Naive thymus-derived CD4-positive, alpha-beta T cell (primary cell): ENCODE results near the gene HSPBP1. TPM values are rescaled to one million over a fixed set of nuclear protein-coding genes. Genes with fewer than 3 reads are reported as not detected.

Source experiments
- ATAC-seq: fragments of 150-1000 bp; cut with Tn5 transposase; 2 replicates; pipeline ENCODE4 v1.10.0; 2021; ENCODE audit warnings: mild to moderate bottlenecking, moderate library complexity
- CTCF ChIA-PET: fragments of 350-600 bp; sonication (Branson Sonifier 250); formaldehyde crosslinking; loops from one replicate; lab custom pipeline; 2021; ENCODE audit warnings: antibody characterized with exemption; lab: Charles Lee
- POLR2A ChIA-PET: fragments of 350-600 bp; sonication (Branson Sonifier 250); formaldehyde crosslinking; loops from one replicate; lab custom pipeline; 2021; ENCODE audit warnings: antibody characterized with exemption, inconsistent platforms; lab: Charles Lee
- DNase-seq, 9 donors: peaks; one replicate each; pipeline versions ENCODE4 v3.0.0 to v3.0.0-alpha.2; 2020 to 2022; ENCODE audit warnings: mixed read lengths in 1 of 9
- H3K27ac ChIP-seq: one replicate; pipeline ENCODE4 v1.7.0; 2013; ENCODE audit warnings: mild to moderate bottlenecking, low read depth, low read length, moderate library complexity
- H3K27me3 ChIP-seq, 2 donors: one replicate each; pipeline ENCODE4 v1.7.0; 2013; ENCODE audit warnings: low read length in 2 of 2, mild to moderate bottlenecking in 2 of 2, moderate library complexity in 2 of 2; ENCODE audit not compliant: control insufficient read depth in 2 of 2, insufficient read depth in 2 of 2
- H3K36me3 ChIP-seq, 3 experiments: 1 replicate in 2 of 3; 2 replicates in 1 of 3; pipeline ENCODE4 v1.7.0; 2013; ENCODE audit warnings: low read length in 3 of 3, mild to moderate bottlenecking in 3 of 3, moderate library complexity in 1 of 3; ENCODE audit not compliant: insufficient read depth in 3 of 3, control insufficient read depth in 2 of 3
- H3K4me1 ChIP-seq, 2 donors: one replicate each; pipeline ENCODE4 v1.7.0; 2013; ENCODE audit warnings: low read length in 2 of 2, mild to moderate bottlenecking in 2 of 2, moderate library complexity in 1 of 2; ENCODE audit not compliant: control insufficient read depth in 2 of 2, insufficient read depth in 2 of 2
- H3K4me3 ChIP-seq: 2 replicates; pipeline ENCODE4 v1.7.0; 2013; ENCODE audit warnings: mild to moderate bottlenecking, low read length
- H3K9me3 ChIP-seq, 3 experiments: 1 replicate in 2 of 3; 2 replicates in 1 of 3; pipeline ENCODE4 v1.7.0; 2013; ENCODE audit warnings: low read length in 3 of 3; ENCODE audit not compliant: control insufficient read depth in 2 of 3
- H3K27ac Mint-ChIP-seq, 9 donors: one replicate each; pipeline ENCODE4 v1.8.0; 2020 to 2022; ENCODE audit warnings: mixed read lengths in 9 of 9, mild to moderate bottlenecking in 8 of 9, moderate library complexity in 5 of 9, inconsistent platforms in 2 of 9
- H3K27me3 Mint-ChIP-seq, 5 donors: one replicate each; pipeline ENCODE4 v1.8.0; 2021 to 2022; ENCODE audit warnings: mixed read lengths in 5 of 5, mild to moderate bottlenecking in 1 of 5
- H3K36me3 Mint-ChIP-seq, 5 donors: one replicate each; pipeline ENCODE4 v1.8.0; 2020 to 2022; ENCODE audit warnings: mixed read lengths in 5 of 5, mild to moderate bottlenecking in 3 of 5, inconsistent platforms in 1 of 5
- H3K4me1 Mint-ChIP-seq, 7 donors: one replicate each; pipeline ENCODE4 v1.8.0; 2020 to 2022; ENCODE audit warnings: mixed read lengths in 7 of 7, mild to moderate bottlenecking in 3 of 7, inconsistent platforms in 1 of 7
- H3K4me3 Mint-ChIP-seq, 10 donors: one replicate each; pipeline ENCODE4 v1.8.0; 2020 to 2022; ENCODE audit warnings: mild to moderate bottlenecking in 10 of 10, mixed read lengths in 10 of 10, moderate library complexity in 6 of 10, inconsistent platforms in 2 of 10
- H3K9me3 Mint-ChIP-seq, 11 donors: one replicate each; pipeline ENCODE4 v1.8.0; 2020 to 2022; ENCODE audit warnings: mixed read lengths in 11 of 11, mild to moderate bottlenecking in 4 of 11, inconsistent platforms in 1 of 11, moderate library complexity in 1 of 11
- intact Hi-C, 2 donors: fragments of 100-400 bp; cut with micrococcal nuclease; formaldehyde crosslinking; loops; one replicate each; pipeline ENCODE4 v1.15.1; 2023
- microRNA-seq: library from miRNA; unstranded; fragments of <30 nt; microRNA quantifications from one replicate; pipeline ENCODE4 v1.2.0, GENCODE V29; 2022; ENCODE audit warnings: borderline microRNAs expressed
- polyA plus RNA-seq, 2 donors: library from polyadenylated mRNA; unstranded; fragments of 300-500 nt; fragmentation: Illumina TruSeq; gene quantifications; one replicate each; pipeline ENCODE4 v1.2.3, GENCODE V29; 2021
- total RNA-seq, 6 experiments: library from RNA in 5 of 6; stranded (reverse) in 5 of 6; gene quantifications; 1 replicate in 5 of 6; 2 replicates in 1 of 6; pipeline ENCODE4 v1.2.3 and lab custom pipeline; 2021 to 2026

The HSPBP1 gene
- total and polyA plus RNA-seq, 7 experiments from 2014 or later, result 15.0 to 44.7 (median 19.2) TPM

DNA sequence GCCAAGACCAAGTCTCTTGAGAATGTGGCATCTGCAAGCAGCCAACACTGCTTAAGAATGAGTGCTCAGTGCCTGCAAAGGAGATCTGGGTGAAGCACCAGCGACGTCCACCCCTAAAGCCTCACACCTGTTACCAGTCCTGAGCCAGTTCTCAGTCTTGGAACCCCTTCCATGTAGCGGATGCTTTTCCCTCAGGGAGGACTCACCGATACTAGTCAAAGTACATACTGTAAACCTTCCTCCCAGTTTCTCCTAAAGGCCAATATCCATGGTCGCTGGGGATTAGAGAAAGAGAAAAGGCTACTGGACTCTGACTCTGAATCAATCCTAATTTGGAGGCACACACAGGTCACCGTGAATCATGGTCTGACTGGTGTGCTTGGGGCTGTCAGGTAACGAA lies 66.4 kb downstream of the HSPBP1 start:
- Histone ChIP-seq H3K36me3 (no peaks in the 10 kb centered on the region), H3K4me3 (no peak overlapping the region), H3K4me1 (peaks cover 0 to 10% of the 10 kb centered on the region in 2 donors), H3K9me3 (peaks cover 0 to 8% (median 0%) of the 10 kb centered on the region in 3 experiments), H3K27me3 (no peaks in the 10 kb centered on the region), H3K27ac (no peak overlapping the region)
- no peak overlapping the region for H3K4me3 Mint-ChIP-seq
- H3K9me3 Mint-ChIP-seq, result peaks cover 6 to 37% (median 13%) of the 10 kb centered on the region in 11 donors
- CTCF ChIA-PET, result no interaction called here
- peaks cover 11 to 18% (median 12%) of the 10 kb centered on the region in 7 donors for H3K4me1 Mint-ChIP-seq
- ATAC-seq, result no peak
- H3K36me3 Mint-ChIP-seq, result peaks cover 0 to 8% (median 0%) of the 10 kb centered on the region in 5 donors
- no peak overlapping the region for H3K27ac Mint-ChIP-seq
- no peak for DNase-seq
- intact Hi-C loops, result no loop called here
- peaks cover 8 to 41% (median 37%) of the 10 kb centered on the region in 5 donors for H3K27me3 Mint-ChIP-seq
- POLR2A ChIA-PET, result no interaction called here

DNA sequence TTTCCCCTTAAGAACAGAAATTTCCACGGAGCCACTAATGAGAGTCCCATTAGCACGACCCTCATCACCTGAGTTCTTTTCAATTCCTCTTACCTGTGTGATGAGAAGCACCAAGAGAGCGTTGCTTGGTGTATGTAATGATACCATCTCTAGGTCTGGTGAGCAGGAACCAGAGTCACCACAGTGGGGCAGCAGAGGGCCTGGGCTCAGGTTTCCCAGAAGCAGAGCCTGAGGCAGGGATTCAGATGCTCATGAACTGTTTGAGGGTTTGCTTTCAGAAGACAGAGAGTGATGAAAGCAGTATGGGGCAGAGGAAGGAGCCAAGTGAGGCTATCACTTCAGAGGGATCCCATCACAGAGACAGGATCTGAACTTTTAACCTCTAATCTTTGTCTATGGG lies 67.5 kb downstream of the HSPBP1 start:
- Histone ChIP-seq H3K4me1 (peaks cover 0 to 10% of the 10 kb centered on the region in 2 donors), H3K4me3 (no peak overlapping the region), H3K9me3 (peaks cover 0 to 8% (median 0%) of the 10 kb centered on the region in 3 experiments), H3K27me3 (no peaks in the 10 kb centered on the region), H3K36me3 (no peaks in the 10 kb centered on the region), H3K27ac (no peak overlapping the region)
- Mint-ChIP-seq H3K36me3 (peaks cover 0 to 8% (median 0%) of the 10 kb centered on the region in 5 donors), H3K27me3 (peaks cover 8 to 41% (median 37%) of the 10 kb centered on the region in 5 donors), H3K4me3 (no peak overlapping the region), H3K9me3 (peaks cover 6 to 37% (median 13%) of the 10 kb centered on the region in 11 donors), H3K4me1 (peaks cover 11 to 18% (median 12%) of the 10 kb centered on the region in 7 donors), H3K27ac (no peak overlapping the region)
- ChIA-PET POLR2A (no interaction called here), CTCF (interaction anchor here (0.6 kb wide), 1 partner anchor 219 kb away, joined by 5 read pairs; no protein-coding TSS in a partner anchor)
- intact Hi-C loops, result loop anchor here in 1 of 2 donors (1.0 kb wide), 1 partner anchor 206 kb away; no protein-coding TSS in a partner anchor
- ATAC-seq (peak; percentile 40), DNase-seq (peak in 3 of 9 donors; percentile 10 to 34 (median 18))

Small RNAs within 50 kb of the gene (microRNA-seq; reads per million reads assigned to microRNA genes)
- gene MIR6802 (3.1 reads per million), gene MIR6803 (10.9 reads per million, percentile 22 among the genes with 10 or more reads in this experiment), gene MIR6804 (1.6 reads per million)

Other genes starting within 250 kb of the HSPBP1 start
- 1 to 10 TPM in 1 of 5 experiments, under 1 TPM in 4; 0.27 to 1.2 (median 0.51) TPM for gene GP6, start 241.8 kb downstream of the HSPBP1 start, total RNA-seq
- under 1 TPM; 0.14 to 0.33 TPM for gene GP6, start 241.8 kb downstream of the HSPBP1 start, polyA plus RNA-seq
- 10 to 100 TPM; 14.5 to 24.8 (median 19.0) TPM for gene RDH13, start 217.0 kb downstream of the HSPBP1 start, total RNA-seq
- 10 to 100 TPM in 1 of 2 donors, 1 to 10 TPM in 1; 9.4 to 24.8 TPM for gene RDH13, start 217.0 kb downstream of the HSPBP1 start, polyA plus RNA-seq
- gene EPS8L1, start 204.2 kb downstream of the HSPBP1 start, total RNA-seq, result 1 to 10 TPM in 4 of 5 experiments, under 1 TPM in 1; 0.76 to 6.8 (median 2.0) TPM
- gene EPS8L1, start 204.2 kb downstream of the HSPBP1 start, polyA plus RNA-seq, result under 1 TPM in 1 of 2 donors, not detected in 1; 0.09 TPM
- 100 to 1,000 TPM; 107 to 180 (median 144) TPM for gene PPP1R12C, start 162.5 kb downstream of the HSPBP1 start, total RNA-seq
- gene PPP1R12C, start 162.5 kb downstream of the HSPBP1 start, polyA plus RNA-seq, result 1 to 10 TPM; 3.8 to 6.6 TPM
- 1 to 10 TPM in 2 of 5 experiments, under 1 TPM in 1, not detected in 2; 0.63 to 5.6 (median 1.4) TPM for gene TNNT1, start 130.9 kb downstream of the HSPBP1 start, total RNA-seq
- gene TNNT1, start 130.9 kb downstream of the HSPBP1 start, polyA plus RNA-seq, result not detected
- gene TNNI3, start 122.4 kb downstream of the HSPBP1 start, total RNA-seq, result not detected
- gene TNNI3, start 122.4 kb downstream of the HSPBP1 start, polyA plus RNA-seq, result not detected
- gene DNAAF3, start 113.5 kb downstream of the HSPBP1 start, total RNA-seq, result not detected
- gene DNAAF3, start 113.5 kb downstream of the HSPBP1 start, polyA plus RNA-seq, result not detected
- 1 to 10 TPM in 2 of 5 experiments, not detected in 3; 1.7 to 2.6 TPM for gene SYT5, start 99.8 kb downstream of the HSPBP1 start, total RNA-seq
- gene SYT5, start 99.8 kb downstream of the HSPBP1 start, polyA plus RNA-seq, result not detected
- gene PTPRH, start 70.6 kb downstream of the HSPBP1 start, total RNA-seq, result under 1 TPM in 1 of 5 experiments, not detected in 4; 0.56 TPM
- not detected for gene PTPRH, start 70.6 kb downstream of the HSPBP1 start, polyA plus RNA-seq
- 10 to 100 TPM; 10.4 to 24.1 (median 10.7) TPM for gene TMEM86B, start 51.3 kb downstream of the HSPBP1 start, total RNA-seq
- 1 to 10 TPM; 1.2 to 3.3 TPM for gene TMEM86B, start 51.3 kb downstream of the HSPBP1 start, polyA plus RNA-seq
- 100 to 1,000 TPM; 151 to 223 (median 168) TPM for gene PPP6R1, start 21.1 kb downstream of the HSPBP1 start, total RNA-seq
- 100 to 1,000 TPM in 1 of 2 donors, 10 to 100 TPM in 1; 39.3 to 103 TPM for gene PPP6R1, start 21.1 kb downstream of the HSPBP1 start, polyA plus RNA-seq
- 1 to 10 TPM in 3 of 5 experiments, under 1 TPM in 2; 0.41 to 6.3 (median 3.4) TPM for gene BRSK1, start 3.9 kb upstream of the HSPBP1 start, total RNA-seq
- not detected for gene BRSK1, start 3.9 kb upstream of the HSPBP1 start, polyA plus RNA-seq
- gene TMEM150B, start 45.2 kb upstream of the HSPBP1 start, total RNA-seq, result 10 to 100 TPM in 1 of 5 experiments, under 1 TPM in 3, not detected in 1; 0.44 to 10.3 (median 0.71) TPM
- gene TMEM150B, start 45.2 kb upstream of the HSPBP1 start, polyA plus RNA-seq, result not detected
- 10 to 100 TPM; 21.8 to 63.3 (median 27.2) TPM for gene KMT5C, start 59.8 kb upstream of the HSPBP1 start, total RNA-seq
- gene KMT5C, start 59.8 kb upstream of the HSPBP1 start, polyA plus RNA-seq, result 1 to 10 TPM in 1 of 2 donors, under 1 TPM in 1; 0.84 to 2.9 TPM
- under 1 TPM in 2 of 5 experiments, not detected in 3; 0.37 to 0.49 TPM for gene COX6B2, start 74.6 kb upstream of the HSPBP1 start, total RNA-seq
- not detected for gene COX6B2, start 74.6 kb upstream of the HSPBP1 start, polyA plus RNA-seq
- not detected for gene GARIN5B, start 83.2 kb upstream of the HSPBP1 start, total RNA-seq
- not detected for gene GARIN5B, start 83.2 kb upstream of the HSPBP1 start, polyA plus RNA-seq
- under 1 TPM in 2 of 5 experiments, not detected in 3; 0.58 to 0.69 TPM for gene IL11, start 90.4 kb upstream of the HSPBP1 start, total RNA-seq
- not detected for gene IL11, start 90.4 kb upstream of the HSPBP1 start, polyA plus RNA-seq
- gene TMEM190, start 96.7 kb upstream of the HSPBP1 start, total RNA-seq, result not detected
- gene TMEM190, start 96.7 kb upstream of the HSPBP1 start, polyA plus RNA-seq, result not detected
- gene TMEM238, start 104.2 kb upstream of the HSPBP1 start, total RNA-seq, result 10 to 100 TPM in 3 of 5 experiments, 1 to 10 TPM in 2; 9.3 to 15.7 (median 13.6) TPM
- under 1 TPM; 0.33 to 0.71 TPM for gene TMEM238, start 104.2 kb upstream of the HSPBP1 start, polyA plus RNA-seq
- 1,000 to 10,000 TPM; 2,549 to 3,799 (median 3,242) TPM for gene RPL28, start 105.8 kb upstream of the HSPBP1 start, total RNA-seq
- gene RPL28, start 105.8 kb upstream of the HSPBP1 start, polyA plus RNA-seq, result 1,000 to 10,000 TPM in 1 of 2 donors, 100 to 1,000 TPM in 1; 740 to 1,050 TPM
- 100 to 1,000 TPM in 1 of 5 experiments, 10 to 100 TPM in 4; 15.3 to 141 (median 44.1) TPM for gene UBE2S, start 127.7 kb upstream of the HSPBP1 start, total RNA-seq
- gene UBE2S, start 127.7 kb upstream of the HSPBP1 start, polyA plus RNA-seq, result 10 to 100 TPM; 15.8 to 20.4 TPM
- gene SHISA7, start 163.2 kb upstream of the HSPBP1 start, total RNA-seq, result not detected
- not detected for gene SHISA7, start 163.2 kb upstream of the HSPBP1 start, polyA plus RNA-seq
- gene ISOC2, start 181.5 kb upstream of the HSPBP1 start, total RNA-seq, result 10 to 100 TPM in 3 of 5 experiments, 1 to 10 TPM in 2; 5.1 to 20.1 (median 11.3) TPM
- 10 to 100 TPM; 25.9 to 31.2 TPM for gene ISOC2, start 181.5 kb upstream of the HSPBP1 start, polyA plus RNA-seq
- gene C19orf85, start 184.6 kb upstream of the HSPBP1 start, total RNA-seq, result not detected
- gene C19orf85, start 184.6 kb upstream of the HSPBP1 start, polyA plus RNA-seq, result not detected
- gene ZNF628, start 196.5 kb upstream of the HSPBP1 start, total RNA-seq, result 10 to 100 TPM in 2 of 5 experiments, 1 to 10 TPM in 3; 6.6 to 27.2 (median 9.0) TPM
- 1 to 10 TPM in 1 of 2 donors, under 1 TPM in 1; 0.07 to 1.6 TPM for gene ZNF628, start 196.5 kb upstream of the HSPBP1 start, polyA plus RNA-seq
- gene NAT14, start 205.1 kb upstream of the HSPBP1 start, total RNA-seq, result 10 to 100 TPM in 1 of 5 experiments, 1 to 10 TPM in 4; 2.7 to 12.8 (median 7.5) TPM
- 1 to 10 TPM; 1.7 to 3.3 TPM for gene NAT14, start 205.1 kb upstream of the HSPBP1 start, polyA plus RNA-seq
- gene SSC5D, start 208.3 kb upstream of the HSPBP1 start, total RNA-seq, result under 1 TPM; 0.21 to 0.48 (median 0.35) TPM
- gene SSC5D, start 208.3 kb upstream of the HSPBP1 start, polyA plus RNA-seq, result not detected